ENCODE measurements around the gene DAAM2. TPM values are rescaled to one million over a fixed set of nuclear protein-coding genes. Genes with fewer than 3 reads are reported as not detected.

Gene DAAM2
- polyA plus RNA-seq, 12 donors, result 23.0 to 51.4 (median 36.9) TPM; not detected in 1

- no peak for DNase-seq
Observed at GRCh38 chr6:39841923-39842322, 49.7 kb downstream of the DAAM2 start.

- no peak for DNase-seq
Observed at GRCh38 chr6:39843305-39844020, 51.3 kb downstream of the DAAM2 start.

GRCh38 chr6:39844866-39845265, 52.7 kb downstream of the DAAM2 start:
- DNase-seq, result no peak

- DNase-seq, result peak; percentile 40
Observed at GRCh38 chr6:39847221-39847620, 55.0 kb downstream of the DAAM2 start.

GRCh38 chr6:39848171-39848570, 56.0 kb downstream of the DAAM2 start:
- DNase-seq, result no peak

- DNase-seq, result no peak
Observed at GRCh38 chr6:39849228-39849627, 57.1 kb downstream of the DAAM2 start.

GRCh38 chr6:39849764-39850163, 57.6 kb downstream of the DAAM2 start:
- no peak for DNase-seq

- no peak for DNase-seq
Observed at GRCh38 chr6:39850736-39851297, 58.6 kb downstream of the DAAM2 start.

- DNase-seq, result no peak
Observed at GRCh38 chr6:39851331-39851730, 59.2 kb downstream of the DAAM2 start.

GRCh38 chr6:39852324-39852723, 60.1 kb downstream of the DAAM2 start:
- no peak for DNase-seq

GRCh38 chr6:39853604-39854003, 61.4 kb downstream of the DAAM2 start:
- no peak for DNase-seq

- no peak for DNase-seq
Observed at GRCh38 chr6:39855356-39855995, 63.3 kb downstream of the DAAM2 start.

- no peak for DNase-seq
Observed at GRCh38 chr6:39859025-39859424, 66.8 kb downstream of the DAAM2 start.

- DNase-seq, result no peak
Observed at GRCh38 chr6:39861663-39862062, 69.5 kb downstream of the DAAM2 start.

GRCh38 chr6:39865011-39865888, 73.1 kb downstream of the DAAM2 start:
- no peak for DNase-seq

GRCh38 chr6:39867592-39867991, 75.4 kb downstream of the DAAM2 start:
- DNase-seq, result no peak

GRCh38 chr6:39870950-39871349, 78.8 kb downstream of the DAAM2 start:
- no peak for DNase-seq

GRCh38 chr6:39873439-39873838, 81.3 kb downstream of the DAAM2 start:
- DNase-seq, result no peak

- no peak for DNase-seq
Observed at GRCh38 chr6:39876111-39876510, 83.9 kb downstream of the DAAM2 start.

- no peak for DNase-seq
Observed at GRCh38 chr6:39876826-39877225, 84.7 kb downstream of the DAAM2 start.

GRCh38 chr6:39879535-39879934, 87.4 kb downstream of the DAAM2 start:
- no peak for DNase-seq

- DNase-seq, result no peak
Observed at GRCh38 chr6:39880594-39880993, 88.4 kb downstream of the DAAM2 start.
